GM19238 (cell line): ENCODE measurements around the gene SFXN5.

ENCODE experiments used
- DNase-seq: peaks from one replicate; pipeline ENCODE4 v3.0.0; 2011; ENCODE audit warnings: low spot score; ENCODE audit not compliant: insufficient read length

The SFXN5 gene

GRCh38 chr2:72925328-72925943 is 146.1 kb downstream of the SFXN5 start:
- no peak for DNase-seq

GRCh38 chr2:72924353-72925240 is 146.9 kb downstream of the SFXN5 start:
- DNase-seq, result peak; percentile 44

GRCh38 chr2:72923833-72924352 is 147.6 kb downstream of the SFXN5 start:
- no peak for DNase-seq

DNA sequence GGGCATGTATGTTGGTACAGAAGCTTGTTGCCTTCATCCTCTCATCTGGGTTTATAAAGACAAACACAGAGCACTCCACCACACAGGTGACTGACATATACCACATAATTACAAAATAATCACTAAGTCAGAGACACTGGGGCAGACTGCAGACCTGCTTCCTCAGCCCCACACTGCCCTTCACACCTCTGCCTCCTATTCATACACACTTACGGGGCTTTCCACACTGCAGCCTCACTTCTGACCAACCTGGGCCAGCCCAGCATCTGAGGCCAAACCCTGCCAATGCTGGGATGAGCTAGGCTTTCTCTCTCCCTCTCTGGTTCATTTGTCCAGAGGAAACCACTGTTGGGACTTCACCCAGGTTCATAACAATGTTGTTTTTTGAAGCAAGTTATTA is 149.7 kb downstream of the SFXN5 start:
- no peak for DNase-seq

DNA sequence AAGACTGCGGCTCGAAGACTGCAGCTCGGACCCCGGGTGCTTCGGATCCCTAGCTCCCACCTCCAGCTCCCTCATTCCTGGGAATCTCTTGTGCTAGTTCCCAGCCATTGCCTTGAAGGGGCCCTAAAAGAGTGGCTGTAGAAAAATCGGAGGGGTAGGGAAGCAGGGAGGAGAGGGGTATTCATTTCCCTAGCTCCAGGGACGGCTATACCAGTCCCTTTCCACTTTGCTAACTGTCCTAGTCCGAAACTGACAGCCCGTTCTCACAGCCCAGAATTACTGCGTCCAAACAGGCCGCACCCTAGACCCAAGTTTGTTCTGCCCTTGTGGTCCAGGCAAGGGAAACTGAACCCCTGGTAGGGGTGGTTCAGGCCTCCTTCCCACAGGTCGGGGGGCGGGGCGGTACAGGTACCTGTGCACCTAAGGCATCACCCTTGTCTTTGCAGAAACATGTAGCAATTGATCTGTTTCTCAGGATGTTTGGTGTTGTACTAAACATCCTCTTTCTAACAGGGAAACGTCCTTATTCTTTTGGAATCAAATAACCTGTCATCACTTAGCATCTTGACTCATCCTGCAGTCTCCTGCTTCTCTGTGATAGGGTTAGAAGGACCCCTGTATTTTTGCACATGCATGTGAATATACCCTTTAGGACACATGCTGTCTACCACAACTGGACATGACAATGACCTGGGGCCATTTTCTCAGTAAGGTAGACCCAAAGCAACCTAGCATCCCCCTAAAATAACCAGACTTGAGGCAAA is 150.2 kb downstream of the SFXN5 start:
- DNase-seq, result no peak

DNA sequence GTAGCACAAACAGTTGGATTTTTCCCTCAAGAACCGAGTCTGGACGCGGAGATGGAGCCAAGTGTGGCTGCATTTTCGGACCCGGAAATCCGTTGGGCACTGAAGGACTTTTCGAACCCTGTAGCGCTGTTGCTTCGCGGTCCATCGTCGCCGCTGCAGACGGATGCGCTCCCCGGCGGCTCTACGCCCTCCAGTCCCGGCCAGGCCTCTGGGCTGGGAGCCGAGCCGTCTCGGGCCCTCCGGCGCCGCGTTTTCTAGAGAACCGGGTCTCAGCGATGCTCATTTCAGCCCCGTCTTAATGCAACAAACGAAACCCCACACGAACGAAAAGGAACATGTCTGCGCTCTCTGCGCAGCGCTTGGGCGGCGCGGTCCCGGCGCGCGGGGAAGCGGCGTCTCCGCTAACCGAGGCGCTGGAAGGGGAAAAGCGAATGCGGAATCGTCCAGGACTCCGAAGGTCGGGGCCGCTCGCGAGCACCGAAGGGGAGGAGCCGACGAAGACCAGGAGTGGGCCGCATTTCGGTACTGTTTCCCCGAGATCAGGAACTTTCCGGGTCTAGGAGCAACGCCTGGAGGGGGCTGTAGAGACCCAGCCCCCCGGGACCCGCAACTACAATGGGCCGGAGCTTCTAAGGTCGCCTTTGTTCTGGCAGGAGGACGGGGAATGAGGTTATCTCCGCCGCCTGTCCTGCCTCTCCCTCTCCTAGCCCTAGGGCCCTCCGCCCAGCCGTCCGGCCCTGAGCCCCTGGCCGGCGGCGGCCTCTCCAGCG is 151.0 kb downstream of the SFXN5 start:
- DNase-seq, result no peak

- DNase-seq, result no peak
These were observed 151.8 kb downstream of the SFXN5 start for GRCh38 chr2:72919414-72920317.

GRCh38 chr2:72917877-72918553 is 153.5 kb downstream of the SFXN5 start:
- no peak for DNase-seq

DNA sequence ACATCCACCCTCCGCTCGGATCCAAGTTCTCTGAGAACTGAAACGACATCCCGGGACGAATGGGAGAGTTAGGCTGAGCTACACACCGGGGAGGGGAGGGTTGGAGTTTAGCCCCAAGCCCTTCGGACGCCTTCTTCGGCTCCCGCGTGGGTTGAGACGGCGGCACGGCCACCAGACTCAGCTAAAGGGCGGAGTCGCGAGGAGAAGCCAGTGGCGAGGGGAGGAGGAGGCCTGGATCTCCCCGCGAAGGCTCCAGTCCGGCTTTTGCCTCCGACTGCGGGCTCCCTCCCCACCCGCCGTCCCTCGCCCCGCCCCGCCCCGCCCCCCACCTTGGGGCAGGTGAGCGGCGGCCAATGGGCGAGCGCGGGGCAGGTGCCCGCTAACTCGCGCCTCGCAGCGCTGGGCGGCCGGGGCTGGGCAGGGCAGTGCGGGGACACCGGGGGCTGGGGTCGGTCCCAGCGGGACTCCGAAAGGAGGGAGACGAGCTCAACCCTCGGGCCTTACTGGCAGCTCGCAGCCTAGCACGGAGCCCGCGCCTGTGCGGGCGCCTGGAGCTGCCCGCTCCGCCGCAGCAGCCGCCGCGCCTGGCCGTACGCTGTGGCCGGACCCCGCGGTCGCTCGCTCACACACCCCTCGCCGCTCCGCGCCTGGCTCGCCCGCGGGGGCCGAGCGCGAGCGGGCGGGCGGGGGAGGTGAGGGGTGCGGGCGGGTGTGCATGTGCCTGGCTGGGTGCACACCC is 154.2 kb downstream of the SFXN5 start, which contains the start of gene EMX1:
TSS of gene EMX1 (plus strand) at position 382 of the 739 bp plus-strand sequence. CDS start at position 716, 334 bp downstream.
- peak; percentile 88 for DNase-seq

DNA sequence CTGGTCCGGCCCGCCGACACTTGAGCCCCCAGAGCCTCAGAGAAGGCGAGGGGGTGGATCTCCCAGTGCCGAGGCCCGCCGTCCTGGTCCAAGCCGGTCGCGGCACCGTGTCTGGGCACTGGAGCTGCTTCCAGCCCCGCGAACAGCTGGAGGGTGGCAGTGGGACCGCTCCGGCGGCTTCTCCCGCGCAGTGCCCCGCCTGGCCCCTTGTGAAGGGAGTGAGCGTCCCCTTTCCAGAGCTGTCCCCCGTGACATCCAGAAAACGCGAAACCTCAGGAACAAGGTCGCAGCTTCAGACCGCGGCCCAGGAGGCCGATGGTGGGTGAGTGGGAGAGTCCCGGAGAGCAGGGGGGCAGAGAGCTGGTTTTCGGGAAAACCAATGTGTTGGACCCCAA is 154.8 kb downstream of the SFXN5 start:
- no peak for DNase-seq

GRCh38 chr2:72915907-72916742 is 155.4 kb downstream of the SFXN5 start:
- DNase-seq, result peak; percentile 73

GRCh38 chr2:72915320-72915906 is 156.1 kb downstream of the SFXN5 start:
- DNase-seq, result no peak

GRCh38 chr2:72914589-72915319 is 156.8 kb downstream of the SFXN5 start:
- DNase-seq, result no peak

DNA sequence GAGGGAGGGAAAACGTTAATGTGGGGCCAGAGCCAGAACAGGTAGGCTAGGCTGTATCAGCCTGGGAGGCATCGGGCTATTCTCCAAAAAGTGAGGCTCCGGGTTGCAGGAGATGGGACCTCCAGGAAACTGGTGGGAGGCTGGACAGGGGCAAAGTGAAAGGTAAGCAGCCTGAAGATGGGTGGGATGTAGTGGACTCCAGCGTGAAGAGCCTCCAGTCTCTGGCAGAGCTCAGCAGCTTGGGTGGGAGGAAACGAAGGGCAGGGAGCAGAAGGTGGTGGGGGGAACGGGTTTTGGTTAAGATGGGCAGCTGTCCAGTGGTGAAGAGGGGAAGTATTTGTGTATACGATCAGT is 157.3 kb downstream of the SFXN5 start:
- DNase-seq, result no peak

DNA sequence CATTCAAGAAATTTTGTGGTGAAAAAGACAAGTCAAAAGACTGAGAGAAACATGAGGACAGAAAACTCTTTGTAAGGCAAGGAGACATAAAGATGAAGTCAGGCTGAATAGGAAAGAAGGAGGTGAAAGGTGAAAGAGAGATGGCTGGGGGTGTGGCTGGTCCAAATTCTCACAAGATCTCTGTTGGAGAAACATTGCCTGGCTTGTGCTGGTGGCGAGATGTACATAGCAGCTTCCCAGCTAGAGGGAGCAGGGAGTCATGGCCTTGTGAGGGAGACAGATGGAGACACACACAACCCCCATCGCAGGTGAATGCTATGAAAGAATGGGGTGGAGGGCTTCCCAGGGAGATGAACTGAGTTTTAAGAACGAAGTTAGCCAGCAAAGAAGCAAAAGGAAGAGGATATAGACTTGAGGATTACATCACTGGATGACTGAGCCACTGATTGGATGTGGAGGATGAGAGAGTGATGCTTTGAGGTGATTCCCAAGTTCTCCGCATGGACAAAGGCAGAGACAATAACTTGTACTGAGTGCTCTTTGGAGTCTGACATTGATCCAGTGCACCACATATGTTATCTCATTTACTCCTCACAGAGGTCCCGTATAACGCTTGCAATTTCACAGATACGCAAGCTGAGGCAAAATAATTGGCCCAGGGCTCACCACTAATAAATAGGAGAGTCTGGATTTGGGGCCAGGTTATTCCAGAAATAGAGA is 157.9 kb downstream of the SFXN5 start:
- no peak for DNase-seq

- no peak for DNase-seq
These were observed 160.3 kb downstream of the SFXN5 start for GRCh38 chr2:72911256-72911655.
